Astrocyte of the cerebellum (primary cell): ENCODE data around the gene PRPF19.

Experiments used
- DNase-seq: peaks from one replicate; pipeline ENCODE4 v3.0.0-alpha.2; 2011; ENCODE audit warnings: low read depth
- H3K4me3 ChIP-seq: 2 replicates; pipeline ENCODE4 v1.5.1; 2011; ENCODE audit warnings: mild to moderate bottlenecking, low read depth, low read length, moderate library complexity
- in situ Hi-C: cut with HindIII; loops from 2 replicates; pipeline ENCODE4 v1.10.0; 2017; ENCODE audit warnings: low sequenced_read_pairs
- TF ChIP-seq, protein P1 (sequence below): IDR thresholded peaks from 2 replicates; pipeline ENCODE4 v1.5.1; 2012; ENCODE audit warnings: low read length, low read depth, moderate library complexity, mild to moderate bottlenecking; ENCODE audit errors: missing control alignments

PRPF19 gene

DNA sequence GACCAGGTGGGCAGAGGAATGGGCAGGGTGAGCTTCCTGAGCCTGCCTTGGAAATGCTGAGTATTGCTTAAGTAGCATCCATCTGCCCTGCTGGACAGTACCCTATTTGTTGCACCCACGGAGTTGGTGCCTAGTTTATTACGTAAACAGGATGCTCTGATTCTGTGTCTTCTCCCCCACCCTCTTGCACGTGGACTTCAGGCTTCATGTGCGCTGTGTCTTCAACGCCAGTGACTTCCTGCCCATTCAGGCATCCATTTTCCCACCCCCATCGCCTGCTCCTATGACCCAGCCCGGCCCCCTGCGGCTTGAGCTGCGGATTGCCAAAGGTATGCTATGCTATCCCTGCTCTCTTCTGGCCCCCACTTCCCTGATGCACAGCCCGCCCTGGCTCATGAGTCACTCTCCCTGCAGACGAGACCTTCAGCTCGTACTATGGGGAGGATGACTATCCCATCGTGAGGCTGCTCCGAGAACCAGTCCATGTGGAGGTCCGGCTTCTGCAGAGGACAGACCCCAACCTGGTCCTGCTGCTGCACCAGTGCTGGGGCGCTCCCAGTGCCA lies 33.3 kb downstream of the PRPF19 start:
- in situ Hi-C loops = no loop called here
- H3K4me3 ChIP-seq = no peak overlapping the region
- peak; percentile 61 for DNase-seq
- TF ChIP-seq, protein P1, sequence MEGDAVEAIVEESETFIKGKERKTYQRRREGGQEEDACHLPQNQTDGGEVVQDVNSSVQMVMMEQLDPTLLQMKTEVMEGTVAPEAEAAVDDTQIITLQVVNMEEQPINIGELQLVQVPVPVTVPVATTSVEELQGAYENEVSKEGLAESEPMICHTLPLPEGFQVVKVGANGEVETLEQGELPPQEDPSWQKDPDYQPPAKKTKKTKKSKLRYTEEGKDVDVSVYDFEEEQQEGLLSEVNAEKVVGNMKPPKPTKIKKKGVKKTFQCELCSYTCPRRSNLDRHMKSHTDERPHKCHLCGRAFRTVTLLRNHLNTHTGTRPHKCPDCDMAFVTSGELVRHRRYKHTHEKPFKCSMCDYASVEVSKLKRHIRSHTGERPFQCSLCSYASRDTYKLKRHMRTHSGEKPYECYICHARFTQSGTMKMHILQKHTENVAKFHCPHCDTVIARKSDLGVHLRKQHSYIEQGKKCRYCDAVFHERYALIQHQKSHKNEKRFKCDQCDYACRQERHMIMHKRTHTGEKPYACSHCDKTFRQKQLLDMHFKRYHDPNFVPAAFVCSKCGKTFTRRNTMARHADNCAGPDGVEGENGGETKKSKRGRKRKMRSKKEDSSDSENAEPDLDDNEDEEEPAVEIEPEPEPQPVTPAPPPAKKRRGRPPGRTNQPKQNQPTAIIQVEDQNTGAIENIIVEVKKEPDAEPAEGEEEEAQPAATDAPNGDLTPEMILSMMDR = no peak

DNA sequence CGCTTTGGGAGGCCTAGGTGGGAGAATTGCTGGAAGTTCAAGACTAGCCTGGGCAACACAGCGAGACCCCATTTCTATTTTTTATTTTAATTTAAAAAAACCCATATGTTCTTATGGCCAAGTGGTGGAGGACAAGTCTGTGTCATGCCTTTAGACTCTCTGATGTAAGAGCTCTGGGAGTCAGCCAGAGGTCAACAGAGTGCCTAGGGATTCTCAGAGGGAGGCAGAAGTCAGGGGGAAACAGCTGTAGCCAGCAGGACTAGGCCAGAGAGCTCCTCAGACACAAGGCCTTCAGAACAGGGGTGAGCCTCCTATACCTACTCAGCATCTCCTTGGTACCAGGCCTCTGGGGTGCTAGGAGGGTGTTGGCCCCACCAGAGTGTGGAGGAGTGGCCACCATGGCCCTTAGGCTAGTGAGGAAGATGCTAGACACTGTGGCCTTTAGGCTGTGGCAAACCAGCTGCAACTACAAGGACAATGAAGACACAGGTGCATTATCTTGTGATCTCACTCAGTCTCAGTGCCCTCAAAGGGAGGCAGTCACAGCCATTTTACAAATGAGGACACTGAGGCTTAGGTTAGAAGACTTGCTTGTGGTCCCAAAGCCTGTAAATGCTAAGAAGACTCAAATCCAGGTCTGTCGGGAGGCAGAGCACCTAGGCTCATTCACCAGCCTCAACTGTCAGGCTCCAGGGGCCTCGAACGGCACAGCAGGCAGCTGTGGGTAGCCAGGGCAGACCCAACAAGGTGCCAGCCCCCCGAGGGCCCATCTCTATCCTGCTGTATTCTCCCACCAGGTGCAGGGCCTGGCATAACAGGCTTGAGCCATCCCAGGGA lies 34.0 kb downstream of the PRPF19 start:
- TF ChIP-seq, protein P1 = no peak
- in situ Hi-C loops = no loop called here
- DNase-seq = no peak
- H3K4me3 ChIP-seq = no peak overlapping the region

DNA sequence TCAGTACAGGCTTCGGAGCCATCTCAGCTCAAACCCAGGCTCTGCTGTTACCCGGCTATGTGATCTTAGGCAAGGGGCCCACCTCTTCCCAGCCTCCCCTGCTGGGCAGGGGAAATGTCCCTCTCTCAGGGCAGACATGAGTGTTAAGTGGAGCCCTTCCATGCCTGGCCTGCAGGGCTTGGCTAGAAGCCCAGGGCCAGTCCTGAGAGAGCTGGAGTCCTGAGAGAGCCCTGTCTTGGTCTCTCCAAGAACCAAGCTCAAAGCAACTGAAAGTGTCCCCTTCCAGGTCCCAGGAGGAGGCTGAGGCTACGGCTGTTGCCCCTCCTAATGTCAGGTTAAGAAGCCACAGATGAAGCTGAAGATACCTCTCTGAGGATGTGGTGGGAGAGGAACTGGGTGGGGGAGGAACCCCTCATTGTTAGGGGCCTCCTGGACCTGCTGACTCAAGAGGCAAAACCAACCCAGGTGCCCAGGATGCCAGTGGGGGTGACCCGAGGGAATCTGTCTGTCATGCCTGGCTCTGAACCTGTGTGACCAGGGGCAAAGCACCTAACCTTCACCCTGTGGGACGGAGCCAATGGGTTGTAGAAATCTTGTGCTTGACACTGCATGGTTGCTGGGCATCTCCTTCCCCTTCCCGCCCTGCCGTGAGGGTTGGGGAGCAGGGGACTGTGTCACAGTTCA lies 34.9 kb downstream of the PRPF19 start:
- H3K4me3 ChIP-seq = no peak overlapping the region
- in situ Hi-C loops = no loop called here
- TF ChIP-seq, protein P1 = peak; percentile 42
- DNase-seq = no peak

DNA sequence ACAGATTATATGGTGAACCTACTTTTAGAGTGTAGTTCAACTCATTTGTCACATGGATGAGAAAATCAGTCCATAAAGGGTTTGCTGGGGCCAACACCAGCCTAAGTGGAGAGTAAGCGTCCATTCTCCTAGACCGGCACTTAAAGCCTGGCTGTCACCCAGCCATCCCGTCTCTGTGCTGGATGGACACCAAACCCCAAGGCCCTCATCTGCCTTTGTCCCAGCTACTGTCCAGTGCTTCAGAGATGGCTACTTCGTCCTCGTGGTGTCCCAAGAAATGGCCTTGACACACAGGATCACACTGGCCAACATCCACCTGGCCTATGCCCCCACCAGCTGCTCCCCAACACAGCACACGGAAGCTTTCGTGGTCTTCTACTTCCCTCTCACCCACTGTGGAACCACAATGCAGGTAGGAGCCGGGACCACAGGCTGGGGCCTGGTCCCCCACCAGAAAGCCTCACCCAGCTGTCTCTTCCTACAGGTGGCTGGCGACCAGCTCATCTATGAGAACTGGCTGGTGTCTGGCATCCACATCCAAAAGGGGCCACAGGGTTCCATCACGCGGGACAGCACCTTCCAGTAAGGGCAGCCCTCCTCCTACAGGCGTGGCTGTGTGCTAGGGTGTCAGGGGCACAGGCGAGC lies 35.5 kb downstream of the PRPF19 start:
- TF ChIP-seq, protein P1 = no peak
- H3K4me3 ChIP-seq = no peak overlapping the region
- DNase-seq = no peak
- in situ Hi-C loops = no loop called here

DNA sequence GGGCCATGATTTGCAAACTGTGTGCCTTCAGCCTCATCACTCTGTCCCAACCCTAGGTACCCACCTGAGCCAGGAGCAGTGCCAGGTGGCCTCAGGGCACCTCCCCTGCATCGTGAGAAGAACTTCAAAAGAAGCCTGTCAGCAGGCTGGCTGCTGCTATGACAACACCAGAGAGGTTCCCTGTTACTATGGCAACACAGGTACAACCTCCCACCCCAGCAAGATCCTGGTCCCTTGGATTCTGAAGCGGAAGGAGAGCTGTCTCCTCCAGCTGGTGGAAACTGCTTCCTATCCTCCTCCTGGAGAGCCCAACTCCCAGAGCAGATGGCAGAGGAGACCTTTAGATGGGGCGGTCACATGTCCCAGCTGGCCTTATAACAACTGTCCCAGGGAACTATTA lies 36.1 kb downstream of the PRPF19 start:
- TF ChIP-seq, protein P1 = no peak
- in situ Hi-C loops = no loop called here
- DNase-seq = no peak
- H3K4me3 ChIP-seq = no peak overlapping the region

DNA sequence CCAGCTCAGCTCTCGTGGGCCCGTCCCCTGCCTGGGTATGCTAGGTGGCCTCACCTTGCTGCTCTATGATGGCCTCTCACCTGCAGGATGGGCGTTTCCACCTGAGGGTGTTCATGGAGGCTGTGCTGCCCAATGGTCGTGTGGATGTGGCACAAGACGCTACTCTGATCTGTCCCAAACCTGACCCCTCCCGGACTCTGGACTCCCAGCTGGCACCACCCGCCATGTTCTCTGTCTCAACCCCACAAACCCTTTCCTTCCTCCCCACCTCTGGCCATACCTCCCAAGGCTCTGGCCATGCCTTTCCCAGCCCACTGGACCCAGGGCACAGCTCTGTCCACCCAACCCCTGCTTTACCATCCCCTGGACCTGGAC lies 36.9 kb downstream of the PRPF19 start:
- in situ Hi-C loops = loop anchor here (5.0 kb wide), 1 partner anchor 47 kb away; no protein-coding TSS in a partner anchor
- H3K4me3 ChIP-seq = no peak overlapping the region
- TF ChIP-seq, protein P1 = no peak

More for the DNA sequence above, 36.9 kb downstream of the PRPF19 start:
- DNase-seq = no peak
